Liver (tissue), 9 donors: ENCODE results near the gene RXYLT1. TPM values are rescaled to one million over a fixed set of nuclear protein-coding genes. Genes with fewer than 3 reads are reported as not detected.

ENCODE experiments used
- DNase-seq: peaks from one replicate; pipeline ENCODE4 v3.0.0-alpha.2; 2017; ENCODE audit warnings: low spot score
- H3K27ac ChIP-seq, 2 donors: one replicate each; pipeline ENCODE4 v1.7.0; 2013; ENCODE audit warnings: inconsistent platforms in 2 of 2, low read length in 2 of 2, control low read depth in 1 of 2, low read depth in 1 of 2, mild to moderate bottlenecking in 1 of 2
- H3K27me3 ChIP-seq, 4 donors: one replicate each; pipeline versions ENCODE4 v1.6.1 to v1.7.0; 2013; ENCODE audit warnings: low read length in 3 of 4, inconsistent platforms in 1 of 4, mild to moderate bottlenecking in 1 of 4, moderate library complexity in 1 of 4; ENCODE audit not compliant: control insufficient read depth in 4 of 4, insufficient read depth in 4 of 4
- H3K36me3 ChIP-seq, 4 donors: one replicate each; pipeline versions ENCODE4 v1.6.1 to v1.7.0; 2013; ENCODE audit warnings: low read length in 3 of 4, mild to moderate bottlenecking in 3 of 4, low read depth in 1 of 4, moderate library complexity in 1 of 4; ENCODE audit not compliant: control insufficient read depth in 4 of 4, insufficient read depth in 3 of 4
- H3K4me1 ChIP-seq, 4 donors: one replicate each; pipeline versions ENCODE4 v1.6.1 to v1.7.0; 2013; ENCODE audit warnings: low read length in 3 of 4, mild to moderate bottlenecking in 3 of 4, moderate library complexity in 1 of 4; ENCODE audit not compliant: control insufficient read depth in 4 of 4, insufficient read depth in 4 of 4
- H3K4me3 ChIP-seq, 3 donors: one replicate each; pipeline versions ENCODE4 v1.6.1 to v1.7.0; 2013; ENCODE audit warnings: low read length in 3 of 3, control low read depth in 1 of 3, low read depth in 1 of 3, mild to moderate bottlenecking in 1 of 3
- H3K9ac ChIP-seq, 2 donors: one replicate each; pipeline ENCODE4 v1.7.0; 2013; ENCODE audit warnings: low read length in 2 of 2, mild to moderate bottlenecking in 2 of 2, moderate library complexity in 2 of 2, control low read depth in 1 of 2, low read depth in 1 of 2
- H3K9me3 ChIP-seq, 4 donors: one replicate each; pipeline versions ENCODE4 v1.6.1 to v1.7.0; 2013; ENCODE audit warnings: low read length in 3 of 4; ENCODE audit not compliant: control insufficient read depth in 4 of 4
- CTCF ChIP-seq: fragments of 150-350 bp; IDR thresholded peaks from 2 replicates; pipeline ENCODE4 v1.5.1; 2017; ENCODE audit warnings: improper control_type of control experiment, low read depth, low read length; ENCODE audit not compliant: missing input control
- EGR1 ChIP-seq, 2 donors: IDR thresholded peaks; 2 replicates each; pipeline ENCODE4 v1.6.1; 2016 to 2018; ENCODE audit warnings: antibody characterized with exemption in 2 of 2, low read depth in 2 of 2
- FOXA1 ChIP-seq: IDR thresholded peaks from 2 replicates; pipeline ENCODE4 v1.6.1; 2016; ENCODE audit warnings: antibody characterized with exemption
- HNF4A ChIP-seq, 2 donors: conservative IDR thresholded peaks; 2 replicates each; pipeline ENCODE4 v1.6.1; 2016; ENCODE audit warnings: antibody characterized with exemption in 2 of 2, mild to moderate bottlenecking in 2 of 2
- JUND ChIP-seq, 2 donors: IDR thresholded peaks; 2 replicates each; pipeline ENCODE4 v1.6.1; 2016; ENCODE audit warnings: antibody characterized with exemption in 2 of 2
- MAX ChIP-seq: IDR thresholded peaks from 2 replicates; pipeline ENCODE4 v1.6.1; 2016; ENCODE audit warnings: antibody characterized with exemption
- REST ChIP-seq: IDR thresholded peaks from 2 replicates; pipeline ENCODE4 v1.6.1; 2016; ENCODE audit warnings: antibody characterized with exemption, mild to moderate bottlenecking
- RXRA ChIP-seq, 2 donors: IDR thresholded peaks; 2 replicates each; pipeline ENCODE4 v1.6.1; 2017 to 2018; ENCODE audit warnings: antibody characterized with exemption in 2 of 2, mild to moderate bottlenecking in 1 of 2
- SP1 ChIP-seq: IDR thresholded peaks from 2 replicates; pipeline ENCODE4 v1.6.1; 2018; ENCODE audit warnings: antibody characterized with exemption, mild to moderate bottlenecking
- WGBS: extraction: QIAGEN DNeasy Blood & Tissue Kit; methylation state at CpG from one replicate; pipeline ENCODE4 v1.1.7; 2013; 5-methylcytosine and 5-hydroxymethylcytosine counted together
- polyA plus RNA-seq, 2 donors: library from polyadenylated mRNA; stranded (reverse) in 1 of 2; unstranded in 1 of 2; fragments of 200-250 nt in 1 of 2; fragments of >200 nt in 1 of 2; fragmentation: Nextera tagmentation in 1 of 2; extraction: Ambion mirVana in 1 of 2; gene quantifications; one replicate each; pipeline versions ENCODE4 v1.2.1 to v1.2.3, GENCODE V29; 2013 to 2015
- total RNA-seq, 2 donors: library from RNA; depleted of rRNA; stranded (reverse); fragments of >200 nt; gene quantifications; one replicate each; pipeline ENCODE4 v1.2.3, GENCODE V29; 2014
- donor health status: healthy.
- donor health status: healthy.
- donor health status: healthy.
- donor health status: healthy.
- donor health status: healthy.

Gene RXYLT1
- total and polyA plus RNA-seq, 4 donors, result 6.0 to 12.2 (median 10.4) TPM

- TF ChIP-seq REST, result no peak
Observed at GRCh38 chr12:63815482-63815852, 35.8 kb downstream of the RXYLT1 start (continued).

- no peaks in the 10 kb centered on the region for H3K9me3 ChIP-seq
- no peak for TF ChIP-seq EGR1 (IDR thresholded peaks at IDR 0.05; ENCODE audit: low read depth in 2 of 2)
- TF ChIP-seq FOXA1, result no peak
- peak in 1 of 2 donors; percentile 30 for TF ChIP-seq HNF4A (conservative IDR thresholded peaks at IDR 0.05)
- no peak for TF ChIP-seq MAX
- TF ChIP-seq JUND (IDR thresholded peaks at IDR 0.05), result peak in 1 of 2 donors; percentile 31
- no peak for TF ChIP-seq RXRA (IDR thresholded peaks at IDR 0.05)
- 79% methylated on average over 6 of the region's 6 CpGs for WGBS
Observed at GRCh38 chr12:63816031-63816430, 36.3 kb downstream of the RXYLT1 start.

GRCh38 chr12:63820427-63820826 is 40.7 kb downstream of the RXYLT1 start:
- no peaks in the 10 kb centered on the region for H3K27me3 ChIP-seq
- no peaks in the 10 kb centered on the region for H3K9me3 ChIP-seq
- H3K36me3 ChIP-seq, result no peaks in the 10 kb centered on the region
- no peak overlapping the region for H3K27ac ChIP-seq
- TF ChIP-seq REST (peak; percentile 19), CTCF (no peak), RXRA (IDR thresholded peaks at IDR 0.05) (no peak), SP1 (no peak)
- 91% methylated on average over 1 of the region's 1 CpG for WGBS
- H3K4me1 ChIP-seq, result peaks cover 0 to 14% (median 6%) of the 10 kb centered on the region in 4 donors
- H3K9ac ChIP-seq, result no peak overlapping the region
- DNase-seq, result no peak
- no peak overlapping the region for H3K4me3 ChIP-seq

More at GRCh38 chr12:63816031-63816430, 36.3 kb downstream of the RXYLT1 start:
- no peaks in the 10 kb centered on the region for H3K36me3 ChIP-seq
- H3K27ac ChIP-seq, result peak overlapping the region in 1 of 2 donors; percentile 20
- peaks cover 0 to 25% (median 22%) of the 10 kb centered on the region in 4 donors for H3K4me1 ChIP-seq
- H3K27me3 ChIP-seq, result no peaks in the 10 kb centered on the region
- H3K4me3 ChIP-seq, result no peak overlapping the region
- no peak overlapping the region for H3K9ac ChIP-seq
- no peak for DNase-seq
